Measurements from ENCODE around the gene MS4A14.
"Not testable (repeated sequence)": the region's sequence is repeated elsewhere in the genome, so short reads cannot be mapped to it uniquely, and the experiment has no call there.

The MS4A14 gene

GRCh38 chr11:60392361-60392760, 3.9 kb upstream of the MS4A14 start:
- no peak for DNase-seq

- DNase-seq: no peak
Observed at GRCh38 chr11:60393016-60393415, 3.2 kb upstream of the MS4A14 start.

- no peak for DNase-seq
Observed at GRCh38 chr11:60394666-60395380, 1.4 kb upstream of the MS4A14 start.

DNA sequence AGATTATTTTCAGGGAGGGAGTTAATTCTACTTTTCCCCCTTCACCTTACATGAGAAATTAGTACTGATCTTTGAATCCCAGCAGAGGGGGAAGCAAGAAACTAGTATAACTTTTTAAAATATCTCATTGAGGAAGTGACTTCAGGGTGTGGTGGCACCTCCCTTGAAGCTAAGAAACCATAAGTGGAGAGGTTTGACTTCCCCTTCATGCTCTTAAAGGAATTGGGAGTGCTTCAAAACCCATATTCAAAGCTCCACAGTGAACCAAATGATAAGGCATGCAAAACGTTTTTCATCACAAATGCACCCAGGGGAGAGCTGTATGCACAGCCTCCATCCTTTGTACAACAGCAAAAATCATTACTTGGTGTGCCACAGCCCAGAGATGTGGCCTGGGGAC, 540 bp downstream of the MS4A14 start:
- DNase-seq: no peak

- DNase-seq: no peak
Observed at GRCh38 chr11:60420015-60420414, 23.8 kb downstream of the MS4A14 start.

DNA sequence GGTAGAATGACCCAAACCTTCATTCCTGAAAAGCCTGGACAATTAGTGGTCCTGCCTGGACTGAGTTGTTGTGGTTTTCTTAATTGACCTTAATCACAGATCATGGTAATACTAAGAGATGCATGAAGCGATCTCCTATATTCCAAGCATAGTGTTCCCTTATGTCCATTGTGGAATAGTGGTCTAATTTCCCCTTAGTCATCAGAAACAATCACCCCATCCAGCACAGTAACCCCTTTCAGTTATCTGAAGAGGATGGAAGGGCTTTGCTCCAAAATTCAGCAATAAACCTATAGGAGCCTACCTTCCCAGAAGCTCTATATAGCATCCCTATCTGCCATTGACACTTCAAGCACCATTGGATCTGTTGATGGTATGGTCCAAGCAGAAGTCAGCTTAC, 26.4 kb downstream of the MS4A14 start:
- no peak for DNase-seq

- peak; percentile 68 for DNase-seq
Observed at GRCh38 chr11:60428517-60428916, 32.3 kb downstream of the MS4A14 start.

DNA sequence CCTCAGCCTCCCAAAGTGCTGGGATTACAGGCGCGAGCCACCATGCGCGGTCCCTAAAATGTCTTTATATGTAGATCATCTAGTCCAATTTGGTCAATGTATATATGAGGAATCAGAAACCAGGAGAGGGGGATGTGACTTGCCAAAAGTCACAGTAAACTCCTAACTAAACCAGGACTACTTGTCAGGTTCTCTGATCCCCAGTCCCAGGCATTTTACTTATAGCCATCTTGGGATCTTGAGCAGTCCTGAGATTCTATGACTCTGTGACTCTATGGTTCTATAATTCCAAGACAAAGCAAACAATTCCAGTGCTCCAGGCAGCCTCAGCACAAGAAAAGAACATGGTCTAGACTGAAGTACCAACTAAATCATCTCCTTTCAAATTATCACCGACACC, 33.0 kb downstream of the MS4A14 start, which contains the start of gene MS4A5:
TSS of gene MS4A5 (plus strand) at position 301 of the 400 bp plus-strand sequence. CDS start 103 bp downstream, outside the sequence.
- DNase-seq: no peak

- DNase-seq: no peak
Observed at GRCh38 chr11:60431251-60431650, 35.0 kb downstream of the MS4A14 start.

DNA sequence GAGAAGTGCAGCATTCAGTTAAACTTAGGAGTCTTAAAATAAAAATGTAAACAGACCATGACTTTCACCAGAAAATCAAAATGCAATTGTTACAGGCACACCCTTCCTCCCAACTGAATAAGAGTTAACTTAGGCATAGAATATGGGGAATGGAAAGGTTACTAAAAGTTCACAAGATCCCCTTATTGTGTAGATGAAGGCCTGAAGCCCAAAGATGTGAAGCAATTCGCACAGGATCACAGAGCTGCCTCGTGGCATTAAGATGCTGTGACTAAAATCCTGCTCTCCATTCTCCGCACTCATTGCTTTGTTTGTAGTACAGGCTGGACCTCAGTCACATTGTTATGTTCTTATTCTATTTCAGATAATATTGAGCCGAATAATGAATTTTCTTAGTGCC, 37.1 kb downstream of the MS4A14 start:
- DNase-seq: no peak

GRCh38 chr11:60447070-60447469, 50.8 kb downstream of the MS4A14 start:
- no peak for DNase-seq

DNA sequence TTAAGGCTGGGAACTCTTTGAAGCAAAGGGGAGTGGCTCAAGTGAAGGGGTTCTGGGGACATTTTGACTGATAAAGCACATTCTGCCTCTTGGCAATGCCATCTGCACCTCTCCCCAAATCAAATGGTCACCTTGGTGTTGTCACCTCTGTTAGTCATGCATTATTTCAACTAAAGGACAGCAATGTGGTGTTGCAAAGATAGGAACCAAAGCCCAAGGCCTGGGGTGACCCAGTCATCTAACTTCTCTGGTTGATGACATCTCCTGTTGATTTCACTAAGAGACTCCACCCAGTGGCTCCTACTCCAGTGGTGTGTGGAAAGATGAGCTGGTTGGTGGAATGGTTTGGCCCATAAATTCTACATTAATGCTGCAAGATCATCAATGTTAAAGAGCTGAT, 51.6 kb downstream of the MS4A14 start:
- no peak for DNase-seq

DNA sequence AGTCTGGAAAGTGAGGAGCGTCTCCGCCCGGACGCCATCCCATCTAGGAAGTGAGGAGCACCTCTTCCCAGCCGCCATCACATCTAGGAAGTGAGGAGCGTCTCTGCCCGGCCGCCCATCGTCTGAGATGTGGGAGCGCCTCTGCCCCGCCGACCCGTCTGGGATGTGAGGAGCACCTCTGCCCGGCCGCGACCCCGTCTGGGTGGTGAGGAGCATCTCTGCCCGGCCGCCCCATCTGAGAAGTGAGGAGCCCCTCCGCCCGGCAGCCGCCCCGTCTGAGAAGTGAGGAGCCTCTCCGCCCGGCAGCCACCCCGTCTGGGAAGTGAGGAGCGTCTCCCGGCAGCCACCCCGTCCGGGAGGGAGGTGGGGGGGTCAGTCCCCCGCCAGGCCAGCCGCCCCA, 54.9 kb downstream of the MS4A14 start:
- not testable (repeated sequence) for DNase-seq

- DNase-seq: no peak
Observed at GRCh38 chr11:60454212-60454611, 58.0 kb downstream of the MS4A14 start.

GRCh38 chr11:60455531-60456042, 59.3 kb downstream of the MS4A14 start, which contains the start of gene MS4A1:
MS4A1 (plus strand) TSS chr11:60455847; CDS start chr11:60462375, 6,528 bp downstream.
- DNase-seq: no peak

DNA sequence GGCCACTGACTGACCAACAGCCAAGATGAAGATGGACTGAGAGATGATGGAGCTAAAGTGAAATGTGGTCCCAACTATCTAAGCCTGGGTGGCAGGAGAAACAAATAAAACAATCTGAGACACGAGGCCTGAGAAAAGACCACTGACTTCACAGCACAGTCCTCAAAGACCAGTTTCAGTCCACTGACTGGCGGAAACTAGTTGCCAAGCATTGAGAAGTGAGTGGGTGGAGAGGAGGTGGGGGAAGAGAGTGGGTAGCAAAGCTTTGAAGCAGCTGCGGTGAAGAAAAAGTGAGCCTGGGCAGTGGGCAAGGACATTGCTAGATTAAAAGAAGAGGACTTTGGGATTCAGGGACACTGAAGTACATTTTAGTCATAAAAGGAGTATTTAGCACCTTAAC, 61.3 kb downstream of the MS4A14 start:
- DNase-seq: no peak

GRCh38 chr11:60459345-60459744, 63.1 kb downstream of the MS4A14 start:
- DNase-seq: no peak

Data from NCI-H2029 (cell line).